ENCODE results near the gene PAX9. TPM values are rescaled to one million over a fixed set of nuclear protein-coding genes. Genes with fewer than 3 reads are reported as not detected.

The PAX9 gene
- total RNA-seq (not detected in 2 replicates), polyA plus RNA-seq (not detected in 2 replicates), polyA minus RNA-seq (0.07 TPM in 1 of 2 replicates, not detected in the other)
- not detected for total RNA-seq (2013)

DNA sequence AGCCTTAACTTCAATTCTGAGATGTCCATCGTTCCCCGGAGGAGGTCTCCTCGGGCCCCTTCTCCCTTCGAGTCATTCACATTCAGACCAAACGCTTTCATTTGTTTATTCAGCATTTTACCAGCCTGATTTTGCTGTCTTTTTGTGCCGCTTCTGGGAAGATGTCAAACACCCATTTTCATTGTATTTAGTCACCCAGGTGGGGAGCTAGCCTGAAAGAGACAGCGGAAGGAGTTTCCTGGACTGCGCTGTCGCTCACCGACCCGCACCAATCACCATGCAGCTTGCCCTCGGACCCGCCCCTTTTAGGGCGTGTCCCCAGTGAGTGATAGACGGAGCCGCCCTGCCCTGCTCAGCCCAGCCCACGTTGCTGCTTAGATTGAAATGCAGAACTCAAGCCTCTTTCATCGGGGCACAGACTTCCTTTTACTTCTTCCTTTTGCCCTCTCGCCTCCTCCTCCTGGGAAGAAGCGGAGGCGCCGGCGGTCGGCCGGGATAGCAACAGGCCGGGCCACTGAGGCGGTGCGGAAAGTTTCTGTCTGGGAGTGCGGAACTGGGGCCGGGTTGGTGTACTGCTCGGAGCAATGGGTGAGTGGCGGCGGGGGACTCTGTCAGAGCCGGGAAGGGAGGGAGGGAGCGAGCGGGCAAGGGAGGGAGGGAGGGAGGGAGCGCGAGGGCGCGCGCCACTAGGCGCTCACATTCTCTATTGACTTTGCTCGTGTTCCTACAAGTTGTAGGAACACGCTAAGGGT, at the start of gene PAX9:
TSS of gene PAX9 (plus strand) at position 355 of the 752 bp plus-strand sequence. CDS start at position 585, 230 bp downstream.
- peak within 1 kb of the TSS; percentile 44 for H3K4me3 Mint-ChIP-seq
- H3K4me1 Mint-ChIP-seq = peaks cover 25% of the 10 kb centered on the region
- Histone ChIP-seq H2AFZ (ENCODE audit: insufficient read depth, low read depth, low read length, poor library complexity, severe bottlenecking) (no peak within 1 kb of the TSS), H3K27ac (ENCODE audit: low read length in 2 of 2) (no peak within 1 kb of the TSS), H4K20me1 (ENCODE audit: control insufficient read depth, insufficient read depth, low read length, poor library complexity, severe bottlenecking) (no peaks in the 10 kb centered on the region), H3K27me3 (replicated peaks in 1 of 4; ENCODE audit: control extremely low read depth in 1 of 4, control insufficient read depth in 3 of 4, insufficient read depth in 4 of 4, low read length in 3 of 4) (peaks cover 0 to 91% (median 59%) of the 10 kb centered on the region in 4 experiments), H3K9ac (ENCODE audit: low read length) (no peak within 1 kb of the TSS), H3K4me1 (ENCODE audit: control insufficient read depth in 2 of 2, insufficient read depth in 2 of 2, low read length in 2 of 2) (peaks cover 9 to 29% of the 10 kb centered on the region in 2 donors), H3K9me3 (ENCODE audit: control extremely low read depth in 1 of 3, control insufficient read depth in 2 of 3, insufficient read depth in 1 of 3, low read length in 2 of 3) (peaks cover 0 to 68% (median 0%) of the 10 kb centered on the region in 3 donors), H3K4me3 (ENCODE audit: control extremely low read depth in 1 of 5, extremely low read depth in 1 of 5, insufficient read depth in 1 of 5, low read depth in 2 of 5, low read length in 4 of 5) (no peak within 1 kb of the TSS), H3K4me2 (replicated peaks; ENCODE audit: low read depth, low read length, poor library complexity, severe bottlenecking) (peak within 1 kb of the TSS; percentile 25), H3K79me2 (ENCODE audit: control insufficient read depth, insufficient read depth, low read length) (no peaks in the 10 kb centered on the region), H3K36me3 (replicated peaks in 1 of 2; ENCODE audit: control extremely low read depth in 1 of 2, control insufficient read depth in 1 of 2, extremely low read depth in 1 of 2, insufficient read depth in 2 of 2, low read length in 1 of 2) (no peaks in the 10 kb centered on the region)
- ChIA-PET POLR2A (no interaction called here), CTCF (no interaction called here)
- H3K27ac Mint-ChIP-seq = no peak within 1 kb of the TSS
- intact Hi-C loops (cut with micrococcal nuclease) = no loop called here
- ATAC-seq (ENCODE audit: low read depth) (no peak), DNase-seq (no peak)
- H3K27me3 Mint-ChIP-seq = peaks cover 71% of the 10 kb centered on the region
- WGBS (ENCODE audit: insufficient coverage) = 4% methylated on average over 32 of the region's 44 CpGs
- TF ChIP-seq, protein P1, sequence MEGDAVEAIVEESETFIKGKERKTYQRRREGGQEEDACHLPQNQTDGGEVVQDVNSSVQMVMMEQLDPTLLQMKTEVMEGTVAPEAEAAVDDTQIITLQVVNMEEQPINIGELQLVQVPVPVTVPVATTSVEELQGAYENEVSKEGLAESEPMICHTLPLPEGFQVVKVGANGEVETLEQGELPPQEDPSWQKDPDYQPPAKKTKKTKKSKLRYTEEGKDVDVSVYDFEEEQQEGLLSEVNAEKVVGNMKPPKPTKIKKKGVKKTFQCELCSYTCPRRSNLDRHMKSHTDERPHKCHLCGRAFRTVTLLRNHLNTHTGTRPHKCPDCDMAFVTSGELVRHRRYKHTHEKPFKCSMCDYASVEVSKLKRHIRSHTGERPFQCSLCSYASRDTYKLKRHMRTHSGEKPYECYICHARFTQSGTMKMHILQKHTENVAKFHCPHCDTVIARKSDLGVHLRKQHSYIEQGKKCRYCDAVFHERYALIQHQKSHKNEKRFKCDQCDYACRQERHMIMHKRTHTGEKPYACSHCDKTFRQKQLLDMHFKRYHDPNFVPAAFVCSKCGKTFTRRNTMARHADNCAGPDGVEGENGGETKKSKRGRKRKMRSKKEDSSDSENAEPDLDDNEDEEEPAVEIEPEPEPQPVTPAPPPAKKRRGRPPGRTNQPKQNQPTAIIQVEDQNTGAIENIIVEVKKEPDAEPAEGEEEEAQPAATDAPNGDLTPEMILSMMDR (IDR thresholded peaks at IDR 0.05) = no peak
- TF ChIP-seq EZH2 (IDR thresholded peaks at IDR 0.05; ENCODE audit: borderline replicate concordance, insufficient read depth, low read depth, low read length, poor library complexity, severe bottlenecking) = no peak
- no peaks in the 10 kb centered on the region for H3K9me3 Mint-ChIP-seq (ENCODE audit: insufficient read depth)

DNA sequence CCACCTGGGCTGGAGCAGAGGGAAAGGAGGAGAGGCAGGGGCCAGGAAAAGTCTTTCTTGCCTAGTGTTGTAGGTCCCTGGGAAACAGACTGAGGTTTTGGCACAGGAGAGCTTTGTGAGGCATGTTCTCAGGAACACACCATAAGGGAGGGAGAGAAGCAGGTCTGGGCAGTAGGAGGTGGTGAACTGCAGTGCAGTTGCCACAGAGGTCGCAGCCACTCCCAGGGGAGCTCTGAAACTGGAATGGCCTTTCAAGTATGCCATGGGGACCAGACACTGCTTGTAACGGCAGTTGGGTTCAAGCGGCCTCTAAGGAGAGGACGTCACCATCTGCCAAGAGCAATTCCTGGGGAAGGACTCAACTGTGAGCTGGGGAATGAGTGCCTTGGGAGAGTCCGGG, 43.8 kb upstream of the PAX9 start:
- CTCF ChIA-PET = no interaction called here

More for the DNA sequence above, 43.8 kb upstream of the PAX9 start:
- POLR2A ChIA-PET = no interaction called here
- DNase-seq (no peak), ATAC-seq (ENCODE audit: low read depth) (no peak)
- Histone ChIP-seq H3K27ac (ENCODE audit: low read length in 2 of 2) (no peak overlapping the region), H3K36me3 (replicated peaks in 1 of 2; ENCODE audit: control extremely low read depth in 1 of 2, control insufficient read depth in 1 of 2, extremely low read depth in 1 of 2, insufficient read depth in 2 of 2, low read length in 1 of 2) (no peaks in the 10 kb centered on the region), H3K79me2 (ENCODE audit: control insufficient read depth, insufficient read depth, low read length) (no peaks in the 10 kb centered on the region), H2AFZ (ENCODE audit: insufficient read depth, low read depth, low read length, poor library complexity, severe bottlenecking) (no peak overlapping the region), H3K9me3 (ENCODE audit: control extremely low read depth in 1 of 3, control insufficient read depth in 2 of 3, insufficient read depth in 1 of 3, low read length in 2 of 3) (peaks cover 1 to 4% (median 1%) of the 10 kb centered on the region in 3 donors), H3K4me3 (ENCODE audit: control extremely low read depth in 1 of 5, extremely low read depth in 1 of 5, insufficient read depth in 1 of 5, low read depth in 2 of 5, low read length in 4 of 5) (no peak overlapping the region), H3K4me1 (ENCODE audit: control insufficient read depth in 2 of 2, insufficient read depth in 2 of 2, low read length in 2 of 2) (no peaks in the 10 kb centered on the region), H4K20me1 (ENCODE audit: control insufficient read depth, insufficient read depth, low read length, poor library complexity, severe bottlenecking) (no peaks in the 10 kb centered on the region), H3K27me3 (replicated peaks in 1 of 4; ENCODE audit: control extremely low read depth in 1 of 4, control insufficient read depth in 3 of 4, insufficient read depth in 4 of 4, low read length in 3 of 4) (no peaks in the 10 kb centered on the region), H3K9ac (ENCODE audit: low read length) (no peak overlapping the region), H3K4me2 (replicated peaks; ENCODE audit: low read depth, low read length, poor library complexity, severe bottlenecking) (no peak overlapping the region)
- no peaks in the 10 kb centered on the region for H3K4me1 Mint-ChIP-seq
- H3K27ac Mint-ChIP-seq = no peak overlapping the region
- no peaks in the 10 kb centered on the region for H3K27me3 Mint-ChIP-seq
- H3K9me3 Mint-ChIP-seq (ENCODE audit: insufficient read depth) = peaks cover 2% of the 10 kb centered on the region
- H3K4me3 Mint-ChIP-seq = no peak overlapping the region
- TF ChIP-seq, protein P1 (IDR thresholded peaks at IDR 0.05) = no peak
- no peak for TF ChIP-seq EZH2 (IDR thresholded peaks at IDR 0.05; ENCODE audit: borderline replicate concordance, insufficient read depth, low read depth, low read length, poor library complexity, severe bottlenecking)
- 79% methylated on average over 4 of the region's 5 CpGs for WGBS (ENCODE audit: insufficient coverage)
- intact Hi-C loops (cut with micrococcal nuclease) = no loop called here
